NOMO-1 treated with dmso at 0.1 percent for 144 hours (cell line): ENCODE measurements around the gene SETBP1.
"Not testable (repeated sequence)": the region's sequence is repeated elsewhere in the genome, so short reads cannot be mapped to it uniquely, and the experiment has no call there.

Experiments
- DNase-seq: peaks from one replicate; lab custom pipeline; 2025; ENCODE audit not compliant: unreplicated experiment; lab: John Stamatoyannopoulos, UW

The SETBP1 gene

DNA sequence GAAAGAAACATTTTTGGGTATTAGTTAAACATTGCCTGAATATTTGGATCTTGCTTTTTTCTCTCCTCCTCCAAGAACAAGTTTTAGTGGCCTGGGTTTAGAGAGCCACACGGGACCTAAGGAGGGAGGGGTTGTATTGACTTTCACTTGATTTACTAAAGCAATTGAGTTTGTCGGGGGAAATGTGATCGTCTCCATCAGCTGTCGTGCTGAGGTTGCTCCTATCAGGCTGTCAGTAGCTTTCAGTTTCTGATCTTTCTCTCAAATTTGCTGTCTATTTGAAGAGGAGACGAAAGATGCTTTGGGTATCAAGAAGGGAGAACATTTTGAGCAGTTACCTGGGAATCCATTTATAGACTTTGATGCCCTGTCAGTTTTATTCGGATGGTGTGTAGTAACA is 106.0 kb downstream of the SETBP1 start:
- no peak for DNase-seq

DNA sequence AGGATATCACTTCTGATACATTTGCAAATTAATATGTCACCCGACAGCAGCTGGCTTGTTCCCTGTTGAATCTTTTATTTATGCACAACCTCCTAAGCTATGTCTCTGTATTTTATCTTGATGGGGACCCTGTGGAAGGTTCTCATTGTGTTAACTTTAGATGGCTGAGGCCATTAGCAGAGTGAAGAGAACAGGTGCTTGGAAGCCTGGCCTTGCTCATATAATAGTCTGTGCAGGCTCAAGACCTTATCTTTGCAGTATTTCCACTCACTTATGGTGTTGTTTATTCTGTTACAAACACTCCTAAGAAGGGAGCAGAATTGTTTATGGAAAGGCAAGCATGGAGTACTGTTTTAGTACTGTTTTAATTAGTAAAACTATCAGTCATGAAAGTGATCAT is 107.6 kb downstream of the SETBP1 start:
- DNase-seq = no peak

DNA sequence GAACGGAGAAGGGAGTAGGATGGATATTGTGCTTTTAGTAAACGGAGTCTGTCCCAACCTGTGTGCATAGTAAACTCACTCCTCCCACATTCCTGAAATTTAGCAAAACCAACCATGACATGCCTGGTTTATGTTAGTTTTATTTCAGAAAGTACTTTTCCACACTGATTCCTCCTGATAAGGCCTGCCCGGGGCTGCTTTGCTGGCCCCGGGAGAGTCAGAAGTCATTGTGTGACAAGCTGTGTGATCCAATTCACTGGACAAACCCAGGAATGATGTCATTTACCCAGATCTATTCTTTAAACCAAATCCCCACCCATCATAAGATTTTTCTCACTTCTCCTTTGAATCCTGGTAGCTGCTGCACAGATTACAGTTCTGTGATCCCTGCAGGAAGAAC is 109.0 kb downstream of the SETBP1 start:
- DNase-seq = no peak

DNA sequence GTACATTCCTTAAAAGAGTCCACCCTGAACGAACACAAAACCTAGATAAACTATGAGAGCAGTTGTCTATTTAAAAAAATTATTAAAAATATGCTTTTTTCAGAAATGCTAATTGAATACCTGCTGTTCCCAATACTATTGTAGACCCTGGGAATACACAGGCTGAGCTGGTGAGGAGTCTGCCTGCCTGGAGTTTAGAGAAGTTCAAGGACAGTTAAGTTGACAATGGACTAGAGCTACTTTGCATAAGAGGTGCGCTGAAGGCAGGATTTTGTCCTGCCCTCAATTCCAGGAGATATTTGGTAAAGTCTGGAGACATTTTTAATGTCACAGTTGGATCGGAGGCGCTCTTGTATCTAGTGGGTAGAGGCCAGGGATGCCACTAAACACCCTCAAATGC is 110.2 kb downstream of the SETBP1 start:
- DNase-seq = no peak

DNA sequence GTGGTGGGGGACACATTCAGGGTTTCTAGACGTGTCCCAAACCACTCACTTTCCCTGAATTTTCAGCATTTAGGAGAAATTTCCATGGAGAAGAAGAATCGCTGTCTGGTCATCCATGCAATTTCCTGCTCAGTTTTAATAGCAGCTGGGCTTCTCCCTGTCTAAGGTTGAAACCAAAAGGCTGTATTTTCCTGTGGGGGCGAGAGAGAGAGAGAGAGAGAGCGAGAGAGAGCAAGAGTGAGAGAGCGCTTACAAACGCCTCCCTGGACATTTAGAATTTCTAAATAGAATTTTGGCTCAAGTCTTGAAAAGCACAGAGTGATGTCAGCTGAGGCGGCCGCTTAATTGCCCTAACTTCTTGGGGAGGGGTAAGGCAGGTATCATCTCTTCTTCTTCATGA is 110.8 kb downstream of the SETBP1 start:
- DNase-seq = no peak

DNA sequence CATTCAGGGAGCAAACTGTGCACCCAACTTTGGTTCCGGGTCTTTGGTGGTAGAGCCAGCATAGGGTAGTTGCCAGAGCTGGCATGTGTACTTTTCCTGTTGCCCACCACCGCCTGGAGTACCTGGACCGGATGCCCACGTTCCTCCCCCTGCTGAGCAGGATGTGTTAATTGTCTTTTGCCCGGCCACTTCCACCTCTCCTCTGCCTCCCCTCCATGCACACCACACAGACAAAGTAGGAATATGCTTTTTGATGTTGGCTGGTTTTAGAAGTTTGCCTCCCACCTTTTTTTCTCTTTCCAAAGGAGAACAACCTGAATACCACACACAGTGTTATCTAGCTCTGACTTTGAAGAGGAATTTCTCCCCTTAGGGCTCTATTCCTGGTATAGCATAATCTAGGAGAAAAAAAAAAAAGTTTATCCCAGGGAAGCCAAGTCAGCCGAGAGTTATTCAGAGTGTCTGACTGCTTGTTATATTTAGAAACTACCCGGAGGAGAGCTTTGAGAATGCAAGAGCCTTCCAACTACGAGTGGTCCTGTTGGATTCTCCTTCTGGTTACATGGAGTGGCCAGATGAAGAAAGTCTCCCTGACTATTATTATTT is 111.9 kb downstream of the SETBP1 start:
- DNase-seq = no peak

DNA sequence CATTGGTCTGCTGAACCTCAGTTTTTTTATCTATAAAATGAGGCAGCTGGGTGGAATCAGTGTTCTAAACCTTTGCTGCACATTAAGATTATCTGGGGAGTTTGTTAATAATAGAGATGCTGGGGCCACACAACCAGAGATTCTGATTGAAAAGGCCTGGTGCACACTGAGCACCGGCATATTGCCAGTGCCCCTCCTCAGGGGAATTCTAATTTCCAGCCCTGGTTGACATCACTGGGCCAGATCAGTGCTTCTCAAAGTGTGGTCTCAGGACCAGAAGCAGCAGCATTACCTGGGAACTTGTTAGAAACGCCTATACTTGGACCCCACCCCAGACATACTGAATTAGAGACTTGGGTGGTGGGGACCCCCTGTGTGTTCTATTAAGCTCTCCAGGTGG is 112.5 kb downstream of the SETBP1 start:
- no peak for DNase-seq

DNA sequence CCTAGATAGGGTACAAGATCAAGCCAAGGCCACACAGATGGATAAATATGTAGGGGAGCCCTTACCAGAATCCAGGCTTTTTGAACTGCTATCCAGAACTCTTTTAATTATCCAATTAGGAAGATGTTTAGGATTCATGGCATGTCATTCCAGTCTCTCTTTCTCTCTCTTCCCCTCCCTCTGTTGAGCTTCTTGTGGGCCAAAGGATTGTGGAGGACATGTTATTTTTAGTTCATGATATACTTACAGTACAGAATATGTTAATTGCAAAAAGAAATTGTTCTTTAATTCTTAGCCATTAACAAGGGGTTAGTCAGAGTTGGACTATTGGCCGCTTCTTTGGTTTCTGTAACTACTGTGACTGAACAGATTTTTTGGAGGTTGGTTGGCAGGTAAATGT is 113.0 kb downstream of the SETBP1 start:
- no peak for DNase-seq

DNA sequence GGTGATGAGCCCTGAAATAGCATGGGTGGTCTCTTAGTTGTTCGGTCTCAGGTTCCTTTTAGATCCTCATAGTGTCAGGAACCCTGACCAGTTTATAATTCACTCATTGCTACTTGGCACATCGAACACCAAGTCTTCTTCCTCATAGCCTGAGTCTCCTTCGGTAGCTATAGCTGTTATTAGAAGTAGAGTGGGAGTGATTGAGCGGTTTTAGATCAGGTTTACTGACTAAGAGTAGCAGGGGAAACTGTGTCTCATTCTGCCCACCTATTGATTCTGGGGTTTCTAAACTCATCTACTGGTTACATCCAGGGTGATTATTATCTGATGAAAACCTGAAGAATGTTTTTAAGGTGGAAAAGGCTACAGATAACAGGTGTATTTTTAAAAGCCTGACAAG is 114.6 kb downstream of the SETBP1 start:
- DNase-seq = no peak

DNA sequence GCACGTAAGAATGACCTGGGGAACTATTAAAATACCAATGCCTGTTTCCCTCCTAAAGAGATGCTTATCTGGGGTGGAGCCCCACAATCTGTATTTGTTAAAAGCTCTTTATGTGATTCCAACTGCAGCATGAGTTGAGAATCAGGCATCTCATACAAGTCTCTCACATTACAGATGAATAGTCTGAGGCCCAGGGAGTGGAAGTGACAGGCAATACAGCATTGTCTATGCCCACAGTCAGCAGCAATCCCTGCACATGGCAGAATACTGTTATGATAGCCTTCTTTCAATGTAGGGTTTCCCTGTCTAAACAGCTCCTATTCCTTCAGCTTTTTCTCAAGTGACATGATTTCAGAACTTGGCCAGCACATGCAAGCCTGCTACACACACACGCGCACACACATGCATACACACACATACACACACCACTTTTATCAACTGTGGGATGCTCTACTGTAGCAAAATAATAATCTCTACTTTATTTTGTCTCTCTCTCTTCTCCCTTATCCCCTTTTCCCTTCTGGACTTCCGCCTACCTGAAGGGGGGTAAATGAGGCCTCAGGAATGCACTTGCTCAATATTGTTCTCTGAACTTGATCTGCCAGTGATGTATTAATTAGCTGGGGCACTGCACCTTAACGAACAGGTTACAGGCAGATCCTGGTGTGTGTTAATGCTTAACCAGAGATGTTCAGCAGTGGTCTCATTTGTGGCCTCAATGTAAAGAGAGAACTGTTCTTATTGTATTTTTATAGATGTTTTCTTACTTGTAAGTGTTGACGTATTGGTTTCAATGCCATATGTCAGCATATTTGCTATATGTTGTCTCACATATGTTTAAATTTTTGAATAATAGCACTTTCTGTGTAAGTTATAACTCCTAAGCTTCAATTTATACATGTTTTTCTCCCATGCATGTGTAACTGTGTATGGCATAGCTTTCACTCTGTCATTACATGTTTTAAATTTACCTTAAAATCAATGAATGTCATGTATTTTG is 116.0 kb downstream of the SETBP1 start:
- DNase-seq = no peak

DNA sequence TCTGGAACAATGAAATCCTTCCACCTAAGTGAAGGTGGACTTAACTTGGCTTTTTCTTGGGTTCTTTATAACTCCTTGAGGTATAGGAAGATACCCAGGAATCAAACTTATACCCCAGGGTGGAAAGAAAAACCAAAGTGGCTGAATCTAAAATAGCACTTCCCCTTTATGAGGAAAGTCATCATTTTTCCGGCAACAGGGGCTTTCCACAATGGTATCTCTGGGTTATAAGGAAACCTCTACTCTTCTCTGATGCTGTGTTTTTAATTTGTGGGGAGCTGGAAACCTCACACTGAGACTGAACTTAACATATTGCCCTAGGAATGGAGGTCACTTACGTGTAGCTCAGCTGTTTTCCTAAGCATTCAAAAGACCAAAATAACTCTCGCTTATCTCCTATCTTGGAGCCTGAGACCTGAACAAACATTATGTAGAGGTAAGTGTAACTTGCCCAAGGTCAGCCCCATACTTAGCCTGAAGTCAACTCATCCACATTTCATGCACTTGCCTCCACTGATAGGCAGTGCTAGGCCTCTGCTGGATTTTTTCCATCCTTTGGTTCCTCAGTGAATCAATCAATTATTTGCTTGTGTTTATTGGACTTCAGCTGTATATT is 117.9 kb downstream of the SETBP1 start:
- DNase-seq = no peak

DNA sequence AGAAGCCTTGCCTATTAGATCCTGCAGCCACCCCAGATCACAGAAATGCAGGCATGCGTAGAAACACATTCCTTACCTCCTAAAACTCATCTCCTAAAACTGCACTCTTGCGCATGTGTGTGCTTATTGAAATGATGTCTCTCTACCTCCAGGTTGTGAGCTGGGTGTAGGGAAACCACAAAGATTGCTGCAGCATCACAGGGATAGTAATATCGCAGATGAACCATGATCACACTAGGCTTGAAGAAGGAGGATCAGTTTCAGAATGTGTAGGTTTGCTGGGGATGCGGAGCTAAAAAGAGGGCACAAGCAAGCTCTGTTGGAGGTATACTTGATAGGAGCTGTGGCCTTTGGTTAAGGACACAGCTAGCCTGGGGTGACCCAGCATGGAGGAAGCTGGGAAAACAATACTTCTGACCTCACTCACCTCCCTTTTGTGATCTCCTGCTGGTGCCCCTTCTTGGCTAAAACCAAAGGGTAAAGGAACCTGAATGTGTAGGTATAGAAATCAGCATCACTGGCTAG is 118.8 kb downstream of the SETBP1 start:
- no peak for DNase-seq

DNA sequence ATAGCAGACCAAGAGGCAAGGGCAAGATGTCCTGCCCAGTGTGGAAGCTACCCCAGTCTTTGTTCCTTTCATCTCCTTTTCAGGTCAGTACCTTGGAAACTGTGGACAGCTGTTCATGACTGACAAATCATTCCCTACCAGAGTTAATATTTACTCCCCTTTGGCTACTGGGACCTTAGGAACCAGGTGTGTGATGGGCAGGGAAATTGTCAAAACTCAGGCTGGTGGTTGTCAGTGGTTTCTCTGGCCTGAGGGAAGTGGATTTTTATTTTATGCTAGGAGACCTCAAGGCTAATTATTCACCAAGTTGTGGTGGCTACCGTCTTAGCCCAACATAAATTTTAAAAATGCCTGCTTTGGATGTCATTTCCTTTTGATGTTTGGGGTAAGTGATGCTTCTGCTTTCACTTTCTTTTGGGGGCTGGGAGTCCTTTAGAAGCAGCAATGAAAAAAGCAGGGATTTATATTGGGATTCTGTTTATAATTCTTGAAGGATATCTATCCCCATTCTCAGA is 119.3 kb downstream of the SETBP1 start:
- peak; percentile 62 for DNase-seq

DNA sequence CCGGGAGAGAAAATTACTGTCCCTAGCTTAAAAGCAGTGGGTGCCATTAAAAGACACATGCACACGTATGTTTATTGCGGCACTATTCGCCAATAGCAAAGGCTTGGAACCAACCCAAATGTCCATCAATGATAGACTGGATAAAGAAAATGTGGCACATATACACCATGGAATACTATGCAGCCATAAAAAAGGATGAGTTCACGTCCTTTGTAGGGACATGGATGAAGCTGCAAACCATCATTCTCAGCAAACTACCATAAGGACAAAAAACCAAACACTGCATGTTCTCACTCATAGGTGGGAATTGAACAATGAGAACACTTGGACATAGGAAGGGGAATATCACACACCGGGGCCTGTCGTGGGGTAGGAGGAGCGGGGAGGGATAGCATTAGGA is 120.1 kb downstream of the SETBP1 start:
- not testable (repeated sequence) for DNase-seq

DNA sequence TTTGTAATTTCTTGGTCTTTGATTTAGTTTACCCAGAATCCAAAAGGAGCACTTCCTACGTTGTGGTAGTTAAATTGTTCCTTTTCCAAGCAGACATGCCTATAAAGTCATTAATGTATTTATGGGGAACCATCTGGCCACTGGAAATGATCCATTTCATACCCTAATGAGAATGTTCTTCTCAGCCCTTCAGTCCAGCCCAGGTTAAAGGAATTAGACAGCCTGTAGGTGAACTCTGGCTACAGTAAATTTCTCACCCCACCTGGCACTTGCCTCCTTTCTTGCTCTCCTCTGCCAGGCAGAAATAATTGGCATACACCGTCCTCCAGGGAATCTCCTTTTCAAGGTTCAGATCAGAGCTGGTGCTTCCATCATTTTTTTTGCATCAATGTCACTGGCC is 121.1 kb downstream of the SETBP1 start:
- DNase-seq = no peak

DNA sequence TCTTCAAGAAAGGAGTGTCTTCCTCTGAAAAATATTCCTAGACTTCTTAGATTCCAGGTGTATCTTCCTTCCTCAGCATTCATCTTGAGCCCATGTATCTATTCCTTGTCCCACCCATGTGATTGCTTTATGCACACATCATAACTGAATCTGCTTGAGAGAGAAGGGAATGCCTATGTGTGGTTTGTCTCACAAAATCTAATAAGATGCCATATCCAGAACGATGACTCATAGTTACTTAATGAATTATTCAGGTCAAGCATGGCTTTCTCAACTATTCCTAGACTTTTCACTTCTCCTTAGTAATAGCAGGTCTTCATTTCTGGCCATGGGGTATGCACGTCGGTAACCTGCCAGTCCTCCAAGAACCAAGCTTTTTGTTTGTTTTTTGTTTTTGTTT is 121.8 kb downstream of the SETBP1 start:
- DNase-seq = no peak

DNA sequence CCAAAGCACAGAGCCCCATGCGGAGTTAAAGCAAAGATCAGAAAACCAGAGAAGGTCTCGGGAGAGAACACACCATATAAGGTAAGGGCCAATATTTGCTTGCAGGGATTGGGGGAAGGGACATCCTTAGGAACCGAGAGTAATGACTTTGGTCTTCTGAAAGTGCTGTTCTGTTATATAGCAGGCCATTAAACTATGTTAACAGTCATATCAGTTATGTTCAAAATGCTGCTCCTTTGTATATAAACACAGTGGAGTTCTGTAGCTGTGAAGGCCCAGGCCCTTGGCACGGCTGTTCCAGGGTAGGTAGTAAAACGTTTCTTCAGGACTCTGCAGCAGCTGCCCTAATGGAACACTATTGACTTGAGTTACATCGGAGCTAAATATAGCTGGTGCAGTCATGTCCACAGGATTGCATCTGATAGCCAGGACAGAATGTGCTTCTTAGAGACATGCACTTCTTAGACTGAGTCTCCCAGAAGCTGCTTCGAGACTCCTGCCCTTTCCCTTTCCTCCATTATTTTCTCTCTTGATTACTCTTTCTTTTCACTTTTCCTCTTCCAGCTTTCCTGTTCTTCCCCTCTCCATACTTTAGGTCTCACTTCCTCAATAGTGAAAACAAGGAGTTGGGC is 122.4 kb downstream of the SETBP1 start:
- DNase-seq = no peak

DNA sequence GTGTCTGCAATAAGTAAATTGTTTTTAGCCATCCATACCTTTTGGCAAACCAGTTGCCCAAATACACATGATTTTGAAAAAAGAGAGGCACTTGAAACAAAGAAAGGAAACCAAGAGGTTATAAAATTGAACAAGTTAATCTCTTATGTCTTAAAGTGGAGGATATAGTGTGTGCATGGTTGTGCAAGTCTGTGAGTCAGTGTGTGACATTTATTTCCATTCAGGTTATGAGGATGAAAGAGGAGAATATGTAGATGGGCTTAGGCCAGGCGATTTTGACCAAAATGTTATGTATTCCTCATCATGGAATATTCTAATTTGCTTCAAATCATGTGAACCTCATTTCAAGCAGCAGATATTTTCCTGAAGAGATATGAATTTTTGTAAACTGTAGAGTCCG is 123.3 kb downstream of the SETBP1 start:
- no peak for DNase-seq

DNA sequence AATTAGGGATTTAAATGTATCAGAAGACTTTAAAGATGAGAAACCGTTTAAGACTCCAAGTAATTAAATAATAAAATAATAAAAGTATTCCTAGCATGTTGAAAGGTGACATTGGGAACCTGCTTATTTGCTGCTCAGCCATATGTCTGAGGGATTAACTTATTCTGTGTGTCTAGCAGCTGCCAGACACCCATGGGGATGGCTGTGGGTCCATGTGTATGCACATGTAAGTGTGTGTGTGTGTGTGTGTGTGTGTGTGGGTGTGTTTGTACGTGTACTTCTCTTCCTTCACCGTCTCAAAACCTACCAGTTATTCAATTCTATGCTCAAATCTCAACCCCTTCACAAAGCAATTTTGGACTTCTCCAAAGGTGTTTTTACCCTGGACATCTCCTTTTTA is 124.5 kb downstream of the SETBP1 start:
- DNase-seq = no peak

DNA sequence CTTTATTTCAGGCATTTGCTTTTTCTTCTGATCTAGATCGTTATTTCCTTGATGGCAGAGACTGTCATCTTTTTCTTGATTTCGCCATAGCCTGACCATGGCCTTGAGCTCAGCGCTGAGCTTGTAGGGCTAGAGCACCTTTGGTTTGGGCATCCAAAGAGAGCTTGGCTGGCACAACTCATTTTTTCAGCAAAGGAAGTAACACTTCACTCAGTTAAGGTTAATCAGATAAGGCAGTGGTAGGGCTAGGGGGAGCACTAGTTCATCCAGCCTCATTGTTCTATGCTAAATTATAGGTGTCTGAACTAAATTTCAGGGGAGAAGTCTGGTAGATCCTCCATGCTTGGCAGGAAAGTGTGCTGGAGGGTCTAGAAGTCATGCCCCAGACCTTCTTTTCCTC is 125.0 kb downstream of the SETBP1 start:
- DNase-seq = no peak

DNA sequence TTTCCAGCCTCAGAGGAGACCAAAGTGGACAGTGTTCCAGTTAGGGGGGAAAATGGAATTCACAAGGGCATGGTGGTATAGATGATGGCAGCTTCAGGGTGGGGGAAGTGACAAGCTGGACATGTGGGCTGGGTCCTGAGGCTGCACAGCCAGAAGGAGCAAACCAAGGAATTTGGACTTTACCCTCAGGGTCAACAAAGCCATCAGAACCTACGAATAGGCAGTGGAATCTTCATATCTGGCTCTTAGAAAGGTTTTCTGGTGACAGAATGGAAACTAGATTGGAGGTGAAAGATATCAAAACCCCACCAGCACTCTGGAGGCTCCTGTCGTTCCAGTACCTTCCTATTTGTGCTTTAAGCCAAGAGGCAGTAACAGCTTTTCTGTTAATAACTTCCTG is 127.1 kb downstream of the SETBP1 start:
- DNase-seq = no peak
